GM12873 (cell line): Measurements from ENCODE around the gene PAIP2.

Experiments
- CTCF ChIP-seq: IDR thresholded peaks from 2 replicates; pipeline ENCODE4 v1.5.1; 2012; ENCODE audit warnings: low read depth, mild to moderate bottlenecking, moderate library complexity, low read length, control low read depth; ENCODE audit not compliant: insufficient read depth; ENCODE audit errors: missing control alignments

PAIP2 gene

GRCh38 chr5:139306628-139307379 lies 34.9 kb upstream of the PAIP2 start:
- no peak for TF ChIP-seq CTCF

- TF ChIP-seq CTCF: no peak
Measured at GRCh38 chr5:139308797-139309196, 32.9 kb upstream of the PAIP2 start.

GRCh38 chr5:139312075-139312474 lies 29.6 kb upstream of the PAIP2 start:
- no peak for TF ChIP-seq CTCF

GRCh38 chr5:139314276-139314675 lies 27.4 kb upstream of the PAIP2 start:
- TF ChIP-seq CTCF: no peak

GRCh38 chr5:139315056-139315615 lies 26.5 kb upstream of the PAIP2 start:
- no peak for TF ChIP-seq CTCF

- no peak for TF ChIP-seq CTCF
Measured at GRCh38 chr5:139335811-139336210, 5.8 kb upstream of the PAIP2 start.

- TF ChIP-seq CTCF: no peak
Measured at GRCh38 chr5:139340051-139340450, 1.6 kb upstream of the PAIP2 start.
